Measurements from ENCODE around the gene GRIK4. TPM values are rescaled to one million over a fixed set of nuclear protein-coding genes. Genes with fewer than 3 reads are reported as not detected.
"Not testable (repeated sequence)": the region's sequence is repeated elsewhere in the genome, so short reads cannot be mapped to it uniquely, and the experiment has no call there.

The GRIK4 gene
- total and polyA plus RNA-seq, 4 donors: 0.41 to 4.9 (median 1.7) TPM

GRCh38 chr11:120578596-120579154 lies 67.1 kb downstream of the GRIK4 start:
- TF ChIP-seq CTCF (IDR thresholded peaks at IDR 0.05; ENCODE audit: control extremely low read depth, extremely low read depth): no peak
- Histone ChIP-seq H3K27ac (ENCODE audit: low read depth in 1 of 2, low read length in 1 of 2) (no peak overlapping the region), H3K4me1 (ENCODE audit: control insufficient read depth in 5 of 5, insufficient read depth in 5 of 5, low read length in 5 of 5) (peaks cover 0 to 6% (median 0%) of the 10 kb centered on the region in 5 donors), H3K36me3 (ENCODE audit: control insufficient read depth in 4 of 4, insufficient read depth in 4 of 4, low read length in 4 of 4) (no peaks in the 10 kb centered on the region), H3K9ac (ENCODE audit: insufficient read depth in 1 of 2, low read length in 2 of 2) (no peak overlapping the region), H3K27me3 (ENCODE audit: control insufficient read depth in 3 of 3, insufficient read depth in 3 of 3, low read length in 2 of 3) (peaks cover 0 to 7% (median 0%) of the 10 kb centered on the region in 3 donors), H3K9me3 (ENCODE audit: control insufficient read depth in 4 of 4, insufficient read depth in 3 of 4, low read length in 3 of 4) (peaks cover 0 to 2% (median 0%) of the 10 kb centered on the region in 4 donors), H3K4me3 (no peak overlapping the region)
- no peak for ATAC-seq (ENCODE audit: insufficient read depth, low FRiP score)
- 71 to 81% methylated on average over 14 of the region's 14 CpGs for WGBS, 2 donors
- DNase-seq: peak in 2 of 3 donors; percentile 34

GRCh38 chr11:120579611-120580031 lies 68.1 kb downstream of the GRIK4 start:
- 77 to 78% methylated on average over 7 of the region's 7 CpGs for WGBS, 2 donors
- no peak for ATAC-seq (ENCODE audit: insufficient read depth, low FRiP score)
- H3K27me3 ChIP-seq (ENCODE audit: control insufficient read depth in 3 of 3, insufficient read depth in 3 of 3, low read length in 2 of 3): peaks cover 0 to 7% (median 0%) of the 10 kb centered on the region in 3 donors

GRCh38 chr11:120581313-120581712 lies 69.8 kb downstream of the GRIK4 start:
- Histone ChIP-seq H3K9ac (ENCODE audit: insufficient read depth in 1 of 2, low read length in 2 of 2) (no peak overlapping the region), H3K4me3 (no peak overlapping the region), H3K27ac (ENCODE audit: low read depth in 1 of 2, low read length in 1 of 2) (no peak overlapping the region), H3K36me3 (ENCODE audit: control insufficient read depth in 4 of 4, insufficient read depth in 4 of 4, low read length in 4 of 4) (peaks cover 0 to 3% (median 0%) of the 10 kb centered on the region in 4 donors), H3K4me1 (ENCODE audit: control insufficient read depth in 5 of 5, insufficient read depth in 5 of 5, low read length in 5 of 5) (peaks cover 0 to 6% (median 0%) of the 10 kb centered on the region in 5 donors), H3K27me3 (ENCODE audit: control insufficient read depth in 3 of 3, insufficient read depth in 3 of 3, low read length in 2 of 3) (peaks cover 0 to 7% (median 0%) of the 10 kb centered on the region in 3 donors), H3K9me3 (ENCODE audit: control insufficient read depth in 4 of 4, insufficient read depth in 3 of 4, low read length in 3 of 4) (peaks cover 0 to 2% (median 0%) of the 10 kb centered on the region in 4 donors)
- TF ChIP-seq CTCF (IDR thresholded peaks at IDR 0.05; ENCODE audit: control extremely low read depth, extremely low read depth): no peak
- WGBS, 2 donors: 22 to 31% methylated on average over 4 of the region's 4 CpGs
- ATAC-seq (ENCODE audit: insufficient read depth, low FRiP score): no peak
- DNase-seq: peak in 2 of 3 donors; percentile 40 to 51

More at GRCh38 chr11:120579611-120580031, 68.1 kb downstream of the GRIK4 start:
- H3K9me3 ChIP-seq (ENCODE audit: control insufficient read depth in 4 of 4, insufficient read depth in 3 of 4, low read length in 3 of 4): peaks cover 0 to 2% (median 0%) of the 10 kb centered on the region in 4 donors
- no peak overlapping the region for H3K9ac ChIP-seq (ENCODE audit: insufficient read depth in 1 of 2, low read length in 2 of 2)
- H3K4me1 ChIP-seq (ENCODE audit: control insufficient read depth in 5 of 5, insufficient read depth in 5 of 5, low read length in 5 of 5): peaks cover 0 to 6% (median 0%) of the 10 kb centered on the region in 5 donors
- H3K4me3 ChIP-seq: no peak overlapping the region
- no peak overlapping the region for H3K27ac ChIP-seq (ENCODE audit: low read depth in 1 of 2, low read length in 1 of 2)
- no peak for DNase-seq
- H3K36me3 ChIP-seq (ENCODE audit: control insufficient read depth in 4 of 4, insufficient read depth in 4 of 4, low read length in 4 of 4): peaks cover 0 to 3% (median 0%) of the 10 kb centered on the region in 4 donors
- TF ChIP-seq CTCF (IDR thresholded peaks at IDR 0.05; ENCODE audit: control extremely low read depth, extremely low read depth): no peak

GRCh38 chr11:120582535-120582934 lies 71.0 kb downstream of the GRIK4 start:
- 95 to 97% methylated on average over 3 of the region's 3 CpGs for WGBS, 2 donors
- H3K27ac ChIP-seq (ENCODE audit: low read depth in 1 of 2, low read length in 1 of 2); H3K27me3 ChIP-seq (ENCODE audit: control insufficient read depth in 3 of 3, insufficient read depth in 3 of 3, low read length in 2 of 3); DNase-seq; H3K36me3 ChIP-seq (ENCODE audit: control insufficient read depth in 4 of 4, insufficient read depth in 4 of 4, low read length in 4 of 4); H3K4me3 ChIP-seq; H3K9ac ChIP-seq (ENCODE audit: insufficient read depth in 1 of 2, low read length in 2 of 2); H3K9me3 ChIP-seq (ENCODE audit: control insufficient read depth in 4 of 4, insufficient read depth in 3 of 4, low read length in 3 of 4); ATAC-seq (ENCODE audit: insufficient read depth, low FRiP score); H3K4me1 ChIP-seq (ENCODE audit: control insufficient read depth in 5 of 5, insufficient read depth in 5 of 5, low read length in 5 of 5): not testable (repeated sequence)

Data from lung (tissue), 12 donors.